VCaP (cell line): ENCODE results near the gene COL20A1.
"Not testable (repeated sequence)": the region's sequence is repeated elsewhere in the genome, so short reads cannot be mapped to it uniquely, and the experiment has no call there.

Experiments used
- H3K27ac ChIP-seq: fragments of 450-650 bp; 2 replicates; pipeline ENCODE4 v1.5.1; 2017
- TF ChIP-seq, protein P1 (sequence below): fragments of 450-650 bp; conservative IDR thresholded peaks from 2 replicates; pipeline ENCODE4 v1.5.1; 2017; ENCODE audit warnings: mild to moderate bottlenecking, moderate library complexity

Gene COL20A1

DNA sequence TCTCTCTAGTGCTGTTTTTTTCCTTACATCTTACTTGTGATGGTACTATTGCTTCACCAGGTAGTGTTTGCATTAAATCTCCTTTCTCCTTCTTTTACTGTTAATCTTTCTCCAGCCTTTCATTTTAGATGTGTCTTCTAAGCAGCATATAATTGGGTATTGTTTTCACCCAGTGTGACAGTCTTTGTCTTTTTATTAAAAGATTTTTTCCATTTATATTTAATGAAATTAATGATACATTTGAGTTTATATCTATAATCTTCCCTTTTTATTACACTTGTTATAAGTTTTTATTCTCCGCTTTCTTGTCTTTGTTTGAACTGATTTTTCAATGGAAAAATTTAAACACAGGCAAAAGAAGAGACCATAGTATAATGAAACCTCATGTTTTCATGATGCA, 8.7 kb downstream of the COL20A1 start:
- H3K27ac ChIP-seq: no peak overlapping the region
- TF ChIP-seq, protein P1, sequence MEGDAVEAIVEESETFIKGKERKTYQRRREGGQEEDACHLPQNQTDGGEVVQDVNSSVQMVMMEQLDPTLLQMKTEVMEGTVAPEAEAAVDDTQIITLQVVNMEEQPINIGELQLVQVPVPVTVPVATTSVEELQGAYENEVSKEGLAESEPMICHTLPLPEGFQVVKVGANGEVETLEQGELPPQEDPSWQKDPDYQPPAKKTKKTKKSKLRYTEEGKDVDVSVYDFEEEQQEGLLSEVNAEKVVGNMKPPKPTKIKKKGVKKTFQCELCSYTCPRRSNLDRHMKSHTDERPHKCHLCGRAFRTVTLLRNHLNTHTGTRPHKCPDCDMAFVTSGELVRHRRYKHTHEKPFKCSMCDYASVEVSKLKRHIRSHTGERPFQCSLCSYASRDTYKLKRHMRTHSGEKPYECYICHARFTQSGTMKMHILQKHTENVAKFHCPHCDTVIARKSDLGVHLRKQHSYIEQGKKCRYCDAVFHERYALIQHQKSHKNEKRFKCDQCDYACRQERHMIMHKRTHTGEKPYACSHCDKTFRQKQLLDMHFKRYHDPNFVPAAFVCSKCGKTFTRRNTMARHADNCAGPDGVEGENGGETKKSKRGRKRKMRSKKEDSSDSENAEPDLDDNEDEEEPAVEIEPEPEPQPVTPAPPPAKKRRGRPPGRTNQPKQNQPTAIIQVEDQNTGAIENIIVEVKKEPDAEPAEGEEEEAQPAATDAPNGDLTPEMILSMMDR: no peak

DNA sequence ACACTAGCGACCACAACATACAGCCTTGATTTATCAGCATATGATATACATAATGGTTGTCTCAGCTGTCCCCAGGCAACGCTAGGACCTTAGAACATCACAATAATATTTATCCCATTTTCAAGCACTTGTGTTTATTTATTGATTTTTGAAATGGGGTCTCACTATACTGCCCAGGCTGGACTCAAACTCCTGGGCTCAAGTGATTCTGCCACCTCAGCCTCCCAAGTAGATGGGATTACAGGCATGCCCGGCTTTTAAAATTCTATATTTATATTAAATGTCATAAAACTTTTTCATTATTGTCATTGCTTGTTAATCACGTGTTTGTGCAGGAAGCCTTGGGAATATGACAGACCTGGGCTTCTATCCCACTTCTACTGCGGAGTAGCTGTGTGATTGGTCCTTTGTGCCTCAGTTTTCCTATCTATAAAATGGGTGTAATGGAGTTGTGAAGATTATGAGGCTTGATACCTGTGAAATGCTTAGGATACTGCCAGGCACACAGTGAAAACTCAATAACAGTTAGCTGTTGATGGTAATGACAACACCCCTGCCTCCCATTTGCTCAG, 10.2 kb downstream of the COL20A1 start:
- TF ChIP-seq, protein P1: no peak

DNA sequence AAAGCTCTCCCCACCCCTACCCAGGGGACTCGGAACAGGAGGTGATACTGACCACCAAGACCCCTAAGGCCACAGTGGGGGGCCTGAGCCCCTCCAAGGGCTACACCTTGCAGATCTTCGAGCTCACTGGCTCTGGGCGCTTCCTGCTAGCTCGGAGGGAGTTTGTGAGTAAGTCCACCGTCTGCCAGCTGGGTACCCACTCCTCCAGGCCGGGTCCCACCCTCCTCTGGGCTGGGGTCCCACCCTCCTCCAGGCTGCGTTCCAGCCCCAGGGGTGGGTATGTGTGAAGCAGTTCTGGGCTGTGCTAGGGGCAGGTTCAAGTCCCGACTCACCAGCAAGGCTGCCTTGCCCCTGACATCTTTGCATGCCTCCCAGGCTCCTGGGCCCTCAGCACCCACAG, 12.4 kb downstream of the COL20A1 start:
- TF ChIP-seq, protein P1: no peak
- no peak overlapping the region for H3K27ac ChIP-seq

More for the DNA sequence above, 10.2 kb downstream of the COL20A1 start:
- no peak overlapping the region for H3K27ac ChIP-seq

DNA sequence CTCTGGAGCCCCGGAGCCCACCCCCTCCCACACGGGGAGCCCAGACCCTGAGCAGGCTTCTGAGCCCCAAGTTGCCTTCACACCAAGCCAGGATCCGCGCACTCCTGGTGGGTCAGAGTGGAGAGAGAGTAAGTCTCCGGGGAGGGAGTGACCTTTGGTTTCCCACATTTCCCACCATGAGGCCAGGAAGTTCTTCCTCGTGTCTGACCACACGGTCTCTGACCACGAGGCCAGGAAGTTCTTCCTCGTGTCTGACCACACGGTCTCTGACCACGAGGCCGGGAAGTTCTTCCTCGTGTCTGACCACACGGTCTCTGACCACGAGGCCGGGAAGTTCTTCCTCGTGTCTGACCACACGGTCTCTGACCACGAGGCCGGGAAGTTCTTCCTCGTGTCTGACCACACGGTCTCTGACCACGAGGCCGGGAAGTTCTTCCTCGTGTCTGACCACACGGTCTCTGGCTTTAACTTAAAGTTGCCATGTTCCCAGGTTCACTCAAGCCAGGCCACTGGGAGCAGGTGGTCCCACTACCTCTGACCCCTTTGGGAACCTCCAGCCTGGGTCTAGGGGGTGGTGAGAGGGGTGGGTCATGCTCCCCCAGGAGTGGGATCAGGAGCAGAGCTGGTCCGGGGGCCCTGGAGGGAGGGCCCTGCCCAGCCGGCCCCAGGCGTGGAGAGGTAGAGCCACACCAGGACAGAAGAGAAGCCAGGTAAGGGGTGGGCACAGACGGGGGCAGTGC, 13.1 kb downstream of the COL20A1 start:
- not testable (repeated sequence) for H3K27ac ChIP-seq

DNA sequence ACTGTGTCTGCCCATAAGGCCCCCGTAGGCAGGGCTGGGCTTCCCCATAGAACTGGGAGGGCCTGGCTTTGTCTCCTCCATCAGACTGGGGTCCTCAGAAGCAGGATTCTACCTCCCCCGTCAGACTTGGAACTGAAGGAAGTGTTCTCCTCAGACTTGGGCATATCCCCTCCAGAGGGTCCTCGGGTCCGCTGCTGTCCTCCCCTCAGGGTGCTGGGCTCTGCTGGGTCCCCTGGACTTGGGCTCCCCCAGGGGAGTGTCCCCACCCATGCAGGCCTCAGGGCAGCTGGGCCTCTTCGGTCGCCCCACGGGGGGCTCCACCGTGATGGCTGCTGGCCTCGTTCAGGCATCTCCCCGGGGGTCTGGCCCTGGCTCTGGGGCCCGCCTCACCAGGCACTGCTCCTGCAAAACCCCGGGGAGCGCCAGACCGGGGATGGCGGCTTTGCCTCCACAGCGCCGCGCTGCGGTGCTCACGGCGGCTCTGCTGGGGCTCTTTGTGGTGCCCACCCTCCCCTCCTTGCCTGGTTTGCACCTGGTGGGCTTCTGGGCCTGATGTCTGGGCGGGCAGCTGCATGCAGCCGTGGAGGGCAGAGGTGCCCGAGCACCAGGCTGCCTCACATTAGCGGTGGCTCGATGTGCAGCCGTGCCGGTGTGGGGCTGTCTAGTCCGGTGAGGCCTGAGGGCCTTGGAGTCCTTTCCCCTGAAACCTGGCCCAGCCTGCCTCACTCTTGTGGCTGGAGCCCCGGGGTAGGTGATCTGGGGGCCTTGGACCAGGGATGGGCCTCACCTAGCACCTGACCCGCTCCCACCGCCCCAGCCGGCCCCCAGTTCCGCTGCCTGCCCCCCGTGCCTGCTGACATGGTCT, 13.9 kb downstream of the COL20A1 start:
- TF ChIP-seq, protein P1: no peak
- no peak overlapping the region for H3K27ac ChIP-seq

DNA sequence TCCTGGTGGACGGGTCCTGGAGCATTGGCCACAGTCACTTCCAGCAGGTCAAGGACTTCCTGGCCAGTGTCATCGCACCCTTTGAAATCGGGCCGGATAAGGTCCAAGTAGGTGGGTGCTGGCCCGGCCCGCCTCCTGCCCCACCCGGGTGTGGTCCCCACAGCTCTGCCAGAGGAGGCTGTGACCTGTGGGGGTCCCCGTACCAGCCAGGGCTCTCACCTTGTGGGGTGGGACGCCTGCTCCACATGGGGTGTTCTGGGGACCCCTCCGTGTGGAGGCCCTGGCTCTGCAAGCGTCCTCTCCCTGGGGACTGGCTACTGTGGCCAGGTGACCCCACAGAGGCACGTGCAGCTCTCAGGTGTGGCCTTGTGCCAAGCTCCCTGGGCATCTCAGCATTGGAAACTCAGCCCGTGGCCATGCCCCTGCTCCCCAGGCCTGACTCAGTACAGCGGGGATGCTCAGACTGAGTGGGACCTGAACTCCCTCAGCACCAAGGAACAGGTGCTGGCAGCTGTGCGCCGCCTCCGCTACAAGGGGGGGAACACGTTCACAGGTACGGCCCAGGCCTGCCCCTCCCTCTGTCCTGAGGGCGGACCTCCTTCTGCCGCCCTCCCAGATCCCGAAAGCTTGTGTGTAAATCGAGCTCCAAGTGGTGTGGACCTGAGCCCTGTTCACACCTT, 14.7 kb downstream of the COL20A1 start:
- H3K27ac ChIP-seq: no peak overlapping the region
- TF ChIP-seq, protein P1: no peak

DNA sequence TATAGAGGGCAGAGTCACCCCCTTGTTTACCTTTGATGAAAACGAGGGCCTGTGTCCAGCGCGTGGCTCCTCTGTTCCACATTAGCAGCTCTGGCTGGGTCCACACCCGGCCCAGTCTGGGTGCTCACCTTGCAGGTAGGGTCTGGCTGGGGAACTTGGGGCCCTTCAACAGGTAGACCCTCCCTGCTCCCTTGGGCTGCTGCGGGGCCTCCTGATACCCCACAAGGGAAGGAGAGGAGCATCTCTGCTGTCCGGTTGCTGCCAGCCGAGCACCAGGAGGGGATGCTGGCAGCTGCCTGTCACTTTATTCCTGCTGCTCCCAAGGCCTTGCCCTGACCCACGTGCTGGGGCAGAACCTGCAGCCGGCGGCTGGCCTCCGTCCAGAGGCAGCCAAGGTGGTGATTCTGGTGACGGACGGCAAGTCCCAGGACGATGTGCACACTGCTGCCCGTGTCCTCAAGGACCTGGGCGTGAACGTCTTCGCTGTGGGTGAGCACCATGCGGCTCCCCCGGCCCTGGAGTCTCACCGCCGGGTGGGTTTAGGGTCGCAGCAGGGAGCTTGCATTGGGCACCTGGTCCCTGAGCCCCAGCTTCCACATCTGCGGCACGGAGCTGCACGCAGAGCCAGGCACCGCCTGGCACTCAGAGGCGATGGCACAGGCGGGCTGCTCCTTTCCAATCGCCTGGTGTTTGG, 15.4 kb downstream of the COL20A1 start:
- no peak overlapping the region for H3K27ac ChIP-seq
- TF ChIP-seq, protein P1: no peak
